GM21381 (cell line): Measurements from ENCODE around the gene EVL.
"Not testable (repeated sequence)": the region's sequence is repeated elsewhere in the genome, so short reads cannot be mapped to it uniquely, and the experiment has no call there.

ENCODE experiments used
- ATAC-seq: cut with Tn5 transposase; IDR thresholded peaks from one replicate; pipeline ENCODE4 v1.9.1; 2021; ENCODE audit warnings: mild to moderate bottlenecking, moderate library complexity; ENCODE audit not compliant: unreplicated experiment

The EVL gene

GRCh38 chr14:100157548-100158232 lies 92.5 kb downstream of the EVL start:
- ATAC-seq: not testable (repeated sequence)

- no peak for ATAC-seq
These were observed 93.4 kb downstream of the EVL start for GRCh38 chr14:100158566-100159093.

GRCh38 chr14:100159094-100159864 lies 94.1 kb downstream of the EVL start, which contains the start of gene DEGS2:
Gene DEGS2, minus strand, starts transcription at chr14:100159645. Its CDS starts 58 bp downstream, at chr14:100159587.
- no peak for ATAC-seq

- ATAC-seq: no peak
These were observed 94.8 kb downstream of the EVL start for GRCh38 chr14:100159865-100160533.

GRCh38 chr14:100160534-100160916 lies 95.3 kb downstream of the EVL start:
- no peak for ATAC-seq

DNA sequence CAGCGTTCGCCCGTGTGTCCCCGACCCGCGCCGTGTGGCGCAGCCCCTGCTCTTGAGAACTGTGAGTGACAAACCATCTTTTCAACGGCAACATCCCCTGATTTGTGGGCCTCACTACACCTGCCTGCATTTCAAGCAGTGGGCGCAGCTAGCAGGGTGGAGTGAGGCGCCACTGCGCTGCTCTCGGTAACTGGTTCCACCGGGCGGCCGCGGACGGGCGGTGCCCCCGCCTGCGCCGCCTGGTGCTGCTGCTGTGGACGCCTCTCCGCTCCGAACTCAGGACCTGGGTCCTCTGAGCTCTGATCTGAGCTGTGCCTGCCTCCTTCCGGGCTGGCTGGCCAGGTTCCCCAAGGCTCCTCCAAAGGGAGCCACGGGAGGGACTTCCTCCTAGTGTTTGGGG lies 100.2 kb downstream of the EVL start:
- no peak for ATAC-seq

- no peak for ATAC-seq
These were observed 100.7 kb downstream of the EVL start for GRCh38 chr14:100165831-100166440.

- no peak for ATAC-seq
These were observed 103.3 kb downstream of the EVL start for GRCh38 chr14:100168506-100168905.

GRCh38 chr14:100170880-100171279 lies 105.7 kb downstream of the EVL start:
- ATAC-seq: no peak

DNA sequence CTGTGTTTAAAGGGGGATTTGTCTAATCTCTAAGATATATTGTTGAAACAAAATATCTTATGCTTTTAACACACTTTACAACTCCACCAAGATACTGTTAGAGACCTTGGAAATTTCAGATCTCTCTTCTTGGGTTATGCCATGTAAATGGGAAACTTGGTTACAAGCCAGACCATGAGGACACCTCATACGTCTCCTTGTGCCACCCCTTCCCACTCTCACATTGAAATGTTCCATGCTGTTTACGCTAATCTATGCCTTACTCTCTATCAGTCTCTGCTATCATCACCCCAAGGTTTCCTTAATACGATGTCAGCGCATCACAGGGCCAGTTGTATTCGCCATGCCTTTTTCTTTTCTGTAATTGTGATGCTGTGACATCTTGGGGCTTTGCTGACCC lies 107.6 kb downstream of the EVL start:
- ATAC-seq: no peak

- no peak for ATAC-seq
These were observed 108.1 kb downstream of the EVL start for GRCh38 chr14:100173353-100173752.

GRCh38 chr14:100176811-100177327 lies 111.6 kb downstream of the EVL start:
- ATAC-seq: no peak

DNA sequence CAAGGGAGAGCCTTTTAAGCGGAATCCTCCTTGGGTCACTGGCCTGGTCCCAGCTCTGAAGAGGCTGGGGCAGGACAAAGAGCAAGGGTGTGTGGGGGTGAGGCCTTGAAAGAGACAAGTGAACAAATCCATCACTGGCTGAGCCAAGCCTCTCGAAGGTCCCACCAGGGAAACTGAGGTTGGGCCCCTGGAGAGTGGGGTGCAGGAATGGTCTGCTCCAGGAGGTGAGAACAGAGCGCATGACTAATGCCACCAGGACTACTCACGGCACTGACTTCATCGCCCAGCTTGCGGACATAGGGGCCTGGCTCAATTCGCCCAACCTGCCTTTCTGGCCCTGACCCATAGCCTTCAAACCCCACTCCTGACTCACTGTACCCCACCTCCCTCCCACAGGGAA lies 113.5 kb downstream of the EVL start:
- no peak for ATAC-seq

DNA sequence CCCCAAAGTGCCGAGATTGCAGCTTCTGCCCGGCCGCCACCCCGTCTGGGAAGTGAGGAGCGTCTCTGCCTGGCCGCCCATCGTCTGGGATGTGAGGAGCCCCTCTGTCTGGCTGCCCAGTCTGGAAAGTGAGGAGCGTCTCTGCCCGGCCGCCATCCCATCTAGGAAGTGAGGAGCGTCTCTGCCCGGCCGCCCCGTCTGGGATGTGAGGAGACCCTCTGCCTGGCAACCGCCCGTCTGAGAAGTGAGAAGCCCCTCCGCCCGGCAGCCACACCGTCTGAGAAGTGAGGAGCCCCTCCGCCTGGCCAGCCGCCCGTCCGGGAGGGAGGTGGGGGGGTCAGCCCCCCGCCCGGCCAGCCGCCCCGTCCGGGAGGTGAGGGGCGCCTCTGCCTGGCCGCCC lies 115.4 kb downstream of the EVL start:
- ATAC-seq: not testable (repeated sequence)

- not testable (repeated sequence) for ATAC-seq
These were observed 116.8 kb downstream of the EVL start for GRCh38 chr14:100181876-100182551.

DNA sequence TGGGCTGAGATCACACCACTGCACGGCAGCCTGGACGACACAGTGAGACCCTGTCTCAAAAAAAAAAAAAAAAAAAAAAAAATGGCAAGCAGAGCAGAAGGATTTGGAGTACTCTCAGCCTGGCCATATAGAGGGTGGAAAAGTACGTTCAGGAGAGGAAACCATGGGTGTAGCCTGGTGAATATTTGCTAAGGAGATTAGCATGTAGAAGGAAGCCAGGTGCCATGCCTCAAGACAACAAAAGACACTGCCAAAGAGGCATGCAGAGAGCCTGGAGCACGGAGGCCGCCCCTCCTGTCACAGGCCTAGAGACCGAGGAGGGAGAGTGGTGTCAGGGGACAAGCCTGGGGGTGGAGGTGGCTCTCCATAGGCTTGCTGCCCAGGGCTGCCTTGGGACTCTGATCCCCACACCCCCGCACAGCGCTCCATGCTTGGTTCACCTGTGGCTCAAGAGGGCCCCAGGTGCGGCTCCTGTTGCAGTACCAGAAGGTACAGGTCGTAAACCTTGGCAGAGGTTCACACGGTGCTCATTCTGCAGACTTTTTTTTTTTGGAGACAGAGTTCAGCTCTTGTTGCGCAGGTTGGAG lies 122.1 kb downstream of the EVL start:
- ATAC-seq: no peak

DNA sequence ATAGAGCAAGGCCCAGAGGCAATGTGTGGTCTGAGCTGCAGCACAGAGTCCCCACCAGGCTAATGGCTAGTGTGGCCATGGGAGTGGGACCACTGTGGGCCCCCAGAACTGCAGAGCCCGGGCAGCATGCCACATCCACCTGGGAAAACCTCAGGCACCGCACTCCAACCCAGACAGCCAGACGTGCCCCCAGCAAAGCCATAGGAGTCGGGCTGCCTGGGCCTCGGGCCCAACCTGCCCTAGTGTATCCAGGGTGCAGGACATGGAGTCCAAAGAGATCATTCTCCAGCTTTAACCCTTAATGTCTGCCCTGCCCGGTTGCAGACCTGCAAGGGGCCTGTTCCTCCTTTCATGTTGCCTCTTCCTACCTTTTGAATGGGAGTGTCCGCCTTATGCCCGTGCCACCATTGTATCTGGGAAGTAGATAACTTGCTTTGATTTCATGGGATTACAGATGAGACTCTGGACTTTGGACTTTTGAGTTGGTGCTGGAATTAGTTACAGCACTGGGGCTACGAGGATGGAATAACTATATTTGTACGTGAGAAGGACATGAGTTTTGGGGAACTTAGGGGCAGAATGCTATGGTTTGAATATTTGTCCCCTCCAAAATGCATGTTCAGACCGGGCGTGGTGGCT lies 123.3 kb downstream of the EVL start:
- no peak for ATAC-seq

- ATAC-seq: no peak
These were observed 124.9 kb downstream of the EVL start for GRCh38 chr14:100190126-100190525.

DNA sequence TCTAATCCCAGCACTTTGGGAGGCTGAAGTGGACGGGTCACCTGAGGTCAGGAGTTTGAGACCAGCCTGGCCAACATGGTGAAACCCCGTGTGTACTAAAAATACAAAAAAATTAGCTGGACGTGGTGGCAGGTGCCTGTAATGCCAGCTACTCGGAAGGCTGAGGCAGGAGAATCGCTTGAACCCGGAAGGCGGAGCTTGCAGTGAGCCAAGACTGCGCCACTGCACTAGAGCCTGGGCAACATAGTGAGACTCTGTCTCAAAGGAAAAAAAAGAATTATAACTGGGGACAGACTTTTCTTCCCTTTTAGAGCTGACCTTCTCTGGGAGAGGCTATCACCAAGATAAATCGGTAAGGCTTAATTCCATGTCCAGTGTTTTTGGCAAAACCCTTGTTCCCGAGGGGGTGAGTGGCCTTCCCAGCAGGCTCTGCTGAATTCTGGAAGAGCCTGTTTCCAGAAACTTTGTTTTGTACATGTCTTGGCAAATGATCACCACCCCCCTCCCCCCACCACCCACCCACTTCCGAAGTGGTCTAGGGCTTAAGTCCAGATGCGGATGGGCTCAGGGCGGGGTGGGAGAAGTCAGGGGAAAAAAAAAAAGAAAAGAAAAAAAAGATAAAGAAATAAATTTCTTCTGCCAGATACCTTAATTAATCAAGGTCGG lies 126.5 kb downstream of the EVL start:
- no peak for ATAC-seq
